Muscle of leg (tissue), 11 donors: ENCODE results near the gene SIGLEC8. TPM values are rescaled to one million over a fixed set of nuclear protein-coding genes. Genes with fewer than 3 reads are reported as not detected.

Experiments used
- DNase-seq: peaks from one replicate; pipeline ENCODE4 v3.0.0; 2013
- H3K27ac ChIP-seq: one replicate; pipeline ENCODE4 v1.5.1; 2013; ENCODE audit warnings: mild to moderate bottlenecking, low read length, control low read depth
- H3K27me3 ChIP-seq: one replicate; pipeline ENCODE4 v1.6.1; 2013; ENCODE audit warnings: low read length; ENCODE audit not compliant: control insufficient read depth, insufficient read depth
- H3K36me3 ChIP-seq: one replicate; pipeline ENCODE4 v1.6.1; 2013; ENCODE audit warnings: low read length; ENCODE audit not compliant: control insufficient read depth, insufficient read depth
- H3K4me1 ChIP-seq: one replicate; pipeline ENCODE4 v1.6.1; 2013; ENCODE audit warnings: low read length; ENCODE audit not compliant: control insufficient read depth, insufficient read depth
- H3K4me3 ChIP-seq: one replicate; pipeline ENCODE4 v1.5.1; 2013; ENCODE audit warnings: low read length, control low read depth
- H3K9me3 ChIP-seq: replicated peaks from 2 replicates; pipeline ENCODE4 v1.6.1; 2013; ENCODE audit warnings: low read depth, low read length; ENCODE audit not compliant: control insufficient read depth
- WGBS: methylation state at CpG from one replicate; pipeline ENCODE4 v1.1.5; 2013; ENCODE audit warnings: missing lambda C conversion rate; ENCODE audit not compliant: insufficient coverage; 5-methylcytosine and 5-hydroxymethylcytosine counted together
- polyA plus RNA-seq, 8 donors: library from polyadenylated mRNA; unstranded; fragments of 120-200 nt; gene quantifications; one replicate each; pipeline versions ENCODE4 v1.2.1 to v1.2.3, GENCODE V29; 2013; ENCODE audit warnings: inconsistent platforms in 1 of 8, low replicate concordance in 1 of 8; ENCODE audit not compliant: insufficient read length in 8 of 8, insufficient read depth in 1 of 8
- total RNA-seq: library from RNA; stranded (reverse); fragments of 120-200 nt; gene quantifications from one replicate; pipeline ENCODE4 v1.2.4, GENCODE V29; 2013

The SIGLEC8 gene
- total and polyA plus RNA-seq, 9 donors = 0.04 to 0.23 (median 0.07) TPM; not detected in 4

GRCh38 chr19:51462681-51463080, 4.4 kb upstream of the SIGLEC8 start:
- WGBS = 73% methylated on average over 7 of the region's 10 CpGs
- Histone ChIP-seq H3K9me3 (no peaks in the 10 kb centered on the region), H3K4me1 (no peaks in the 10 kb centered on the region), H3K27me3 (peaks cover 10% of the 10 kb centered on the region), H3K36me3 (no peaks in the 10 kb centered on the region), H3K4me3 (no peak overlapping the region), H3K27ac (no peak overlapping the region)
- no peak for DNase-seq

- Histone ChIP-seq H3K36me3 (no peaks in the 10 kb centered on the region), H3K27ac (no peak overlapping the region), H3K4me3 (no peak overlapping the region), H3K27me3 (peaks cover 10% of the 10 kb centered on the region), H3K9me3 (no peaks in the 10 kb centered on the region), H3K4me1 (no peaks in the 10 kb centered on the region)
- DNase-seq = no peak
- 76% methylated on average over 5 of the region's 7 CpGs for WGBS
Measured at GRCh38 chr19:51462276-51462675, 4.0 kb upstream of the SIGLEC8 start.

- Histone ChIP-seq H3K27ac (no peak overlapping the region), H3K9me3 (no peaks in the 10 kb centered on the region), H3K4me1 (no peaks in the 10 kb centered on the region), H3K27me3 (peaks cover 10% of the 10 kb centered on the region), H3K4me3 (no peak overlapping the region), H3K36me3 (no peaks in the 10 kb centered on the region)
- DNase-seq = peak; percentile 59
- WGBS = 68% methylated on average over 4 of the region's 8 CpGs
Measured at GRCh38 chr19:51461723-51462161, 3.5 kb upstream of the SIGLEC8 start.

- Histone ChIP-seq H3K27me3 (peaks cover 10% of the 10 kb centered on the region), H3K36me3 (no peaks in the 10 kb centered on the region), H3K4me1 (no peaks in the 10 kb centered on the region), H3K27ac (no peak overlapping the region), H3K4me3 (no peak overlapping the region), H3K9me3 (no peaks in the 10 kb centered on the region)
- DNase-seq = peak; percentile 47
- WGBS = 42% methylated on average over 8 of the region's 13 CpGs
Measured at GRCh38 chr19:51460164-51460992, 2.1 kb upstream of the SIGLEC8 start.

DNA sequence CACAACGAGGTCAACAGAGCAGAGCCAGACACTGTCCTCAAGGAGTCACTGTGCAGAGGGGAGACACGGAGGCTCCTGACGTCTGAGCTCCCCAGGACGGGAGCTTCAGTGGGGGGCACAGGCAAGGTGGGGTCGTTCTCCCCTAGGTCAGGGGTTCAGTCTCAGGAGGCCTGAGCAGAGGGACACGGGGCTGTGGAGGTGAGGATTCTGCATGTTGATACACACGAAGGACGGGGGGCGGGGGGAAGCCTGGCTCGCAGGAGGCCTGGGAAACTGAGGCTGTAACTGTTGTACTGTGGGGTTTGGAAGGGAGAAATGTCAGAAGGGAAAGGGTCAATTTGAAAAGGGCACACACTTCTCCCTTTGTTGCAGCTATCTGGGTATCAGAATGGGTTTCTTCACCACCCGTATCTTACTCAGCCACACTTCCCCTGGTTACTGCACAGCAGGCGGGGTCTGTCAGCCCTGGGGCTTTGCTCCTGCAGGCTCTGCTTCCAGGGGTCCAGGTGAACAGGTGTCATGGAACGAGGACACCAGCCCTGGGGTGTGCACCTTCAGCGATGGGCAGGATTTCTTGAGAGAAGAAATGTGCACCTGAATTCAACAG, 748 bp upstream of the SIGLEC8 start:
- Histone ChIP-seq H3K4me3 (no peak overlapping the region), H3K9me3 (no peaks in the 10 kb centered on the region), H3K36me3 (no peaks in the 10 kb centered on the region), H3K4me1 (no peaks in the 10 kb centered on the region), H3K27ac (no peak overlapping the region), H3K27me3 (peaks cover 10% of the 10 kb centered on the region)
- WGBS = 79% methylated on average over 13 of the region's 14 CpGs
- DNase-seq = no peak

GRCh38 chr19:51457351-51458013, 772 bp downstream of the SIGLEC8 start:
- Histone ChIP-seq H3K4me3 (no peak overlapping the region), H3K27ac (no peak overlapping the region)
- WGBS = 80% methylated on average over 8 of the region's 11 CpGs

GRCh38 chr19:51456541-51457290, 1.5 kb downstream of the SIGLEC8 start:
- Histone ChIP-seq H3K36me3 (no peaks in the 10 kb centered on the region), H3K4me3 (no peak overlapping the region), H3K9me3 (no peaks in the 10 kb centered on the region), H3K27ac (peak overlapping the region; percentile 7), H3K27me3 (peaks cover 3% of the 10 kb centered on the region), H3K4me1 (no peaks in the 10 kb centered on the region)
- DNase-seq = peak; percentile 50
- WGBS = 67% methylated on average over 11 of the region's 11 CpGs

More at GRCh38 chr19:51457351-51458013, 772 bp downstream of the SIGLEC8 start:
- Histone ChIP-seq H3K27me3 (peaks cover 6% of the 10 kb centered on the region), H3K9me3 (no peaks in the 10 kb centered on the region), H3K4me1 (no peaks in the 10 kb centered on the region), H3K36me3 (no peaks in the 10 kb centered on the region)
- DNase-seq = no peak

GRCh38 chr19:51450730-51451307, 7.4 kb downstream of the SIGLEC8 start:
- Histone ChIP-seq H3K4me3 (no peak overlapping the region), H3K4me1 (no peaks in the 10 kb centered on the region), H3K9me3 (no peaks in the 10 kb centered on the region), H3K36me3 (no peaks in the 10 kb centered on the region), H3K27me3 (no peaks in the 10 kb centered on the region), H3K27ac (no peak overlapping the region)
- DNase-seq = no peak
- 80% methylated on average over 1 of the region's 5 CpGs for WGBS

GRCh38 chr19:51448411-51449016, 9.7 kb downstream of the SIGLEC8 start:
- no peak for DNase-seq
- Histone ChIP-seq H3K27me3 (no peaks in the 10 kb centered on the region), H3K4me1 (no peaks in the 10 kb centered on the region), H3K4me3 (no peak overlapping the region), H3K27ac (no peak overlapping the region), H3K9me3 (no peaks in the 10 kb centered on the region), H3K36me3 (no peaks in the 10 kb centered on the region)
- WGBS = 51% methylated on average over 5 of the region's 13 CpGs
